Stimulated activated CD8-positive, alpha-beta memory T cell treated with anti-CD3 and anti-CD28 coated beads, Interleukin-15, amount 100 ng/mL, for 48 hours (primary cell): ENCODE data around the gene SMC5.
"Not testable (repeated sequence)": the region's sequence is repeated elsewhere in the genome, so short reads cannot be mapped to it uniquely, and the experiment has no call there.

ENCODE experiments used
- DNase-seq, 2 donors: peaks; one replicate each; pipeline ENCODE4 v3.0.0-alpha.2; 2020; ENCODE audit warnings: low read depth in 2 of 2

SMC5 gene

DNA sequence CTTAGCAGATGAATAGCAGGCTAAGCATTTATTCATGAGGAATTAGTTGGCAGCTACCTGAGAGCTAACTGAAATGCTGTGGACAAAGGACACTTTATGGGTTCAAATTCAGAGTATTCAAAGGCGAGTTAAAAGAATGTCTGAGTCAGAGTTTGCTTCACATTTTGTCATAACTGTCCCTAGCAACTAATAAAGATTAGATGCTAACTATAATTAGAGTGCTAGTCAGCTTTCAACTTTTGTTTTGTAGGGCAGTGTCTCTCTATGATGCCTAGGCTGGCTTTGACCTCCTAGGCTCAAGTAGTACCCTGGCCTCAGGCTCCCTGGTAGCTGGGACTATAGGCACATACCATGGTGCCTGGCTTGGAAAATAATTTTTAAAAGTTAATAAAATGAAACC lies 4.6 kb downstream of the SMC5 start:
- no peak for DNase-seq

GRCh38 chr9:70278305-70278704 lies 19.5 kb downstream of the SMC5 start:
- no peak for DNase-seq

GRCh38 chr9:70283848-70284247 lies 25.1 kb downstream of the SMC5 start:
- DNase-seq, result no peak

GRCh38 chr9:70285246-70285645 lies 26.5 kb downstream of the SMC5 start:
- no peak for DNase-seq

DNA sequence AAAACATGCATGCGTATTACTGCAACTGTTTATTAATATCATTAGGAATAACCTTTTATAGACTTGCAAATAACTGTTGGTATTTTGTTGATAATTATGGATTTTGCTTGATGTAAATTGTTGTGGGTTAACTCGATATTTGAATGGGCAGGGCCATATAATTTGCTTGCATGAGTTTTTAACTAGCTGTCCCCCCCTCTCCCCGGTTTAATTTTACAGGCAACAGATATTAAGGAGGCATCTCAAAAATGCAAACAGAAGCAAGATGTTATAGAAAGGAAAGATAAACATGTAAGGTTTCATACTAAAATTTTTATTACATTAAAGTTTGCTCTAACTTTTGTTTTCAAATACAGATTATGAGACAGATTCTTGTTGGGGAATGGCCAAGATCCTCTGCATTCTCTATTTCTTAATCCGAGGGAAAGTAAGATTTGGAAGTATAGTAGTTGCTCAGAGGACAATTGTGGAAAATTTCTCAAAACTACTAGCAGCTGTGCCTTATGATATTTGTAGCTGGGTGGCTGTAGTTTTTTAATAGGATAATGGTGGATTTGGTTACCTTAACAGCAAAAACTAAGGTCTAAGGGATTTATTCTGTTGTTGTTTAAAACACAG lies 27.3 kb downstream of the SMC5 start:
- no peak for DNase-seq

GRCh38 chr9:70290626-70291025 lies 31.8 kb downstream of the SMC5 start:
- DNase-seq, result no peak

DNA sequence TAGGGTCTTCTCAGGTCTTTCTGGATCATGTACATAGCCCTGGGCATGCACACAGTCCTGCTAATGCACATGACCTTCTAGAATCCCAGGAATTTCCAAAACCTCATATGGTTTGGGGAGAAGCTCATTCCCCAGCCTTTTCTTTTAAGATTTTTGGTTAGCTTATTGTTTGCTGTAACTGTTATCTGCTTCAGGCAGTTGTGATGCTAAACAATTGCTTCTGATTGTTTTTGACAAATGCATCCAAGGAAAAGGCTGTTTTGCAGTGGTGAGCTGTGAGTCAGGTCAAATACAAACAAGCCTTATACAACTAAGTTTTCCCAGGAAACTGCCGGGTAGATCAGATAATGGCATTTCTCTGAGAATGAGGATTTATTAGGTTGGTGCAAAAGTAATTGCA lies 32.7 kb downstream of the SMC5 start:
- no peak for DNase-seq

DNA sequence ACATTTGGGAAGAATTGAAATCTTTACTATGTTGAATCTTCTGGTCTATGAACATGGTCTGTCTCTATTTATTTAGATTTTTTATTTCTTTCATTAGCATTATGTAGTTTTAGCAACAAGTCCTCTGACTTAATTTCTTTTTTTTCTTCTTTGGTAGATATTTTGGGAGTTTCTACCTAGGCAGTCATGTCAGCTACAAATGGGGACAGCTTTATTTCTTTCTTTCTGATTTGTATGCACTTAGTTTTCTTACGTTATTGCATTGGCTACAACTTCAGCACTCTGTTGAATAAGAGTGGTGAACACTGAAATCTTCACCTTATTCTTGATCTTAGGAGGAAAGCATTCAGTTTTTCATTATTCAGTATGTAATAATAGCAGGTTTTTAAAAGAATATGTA lies 33.5 kb downstream of the SMC5 start:
- no peak for DNase-seq

GRCh38 chr9:70293214-70293613 lies 34.4 kb downstream of the SMC5 start:
- DNase-seq, result no peak

DNA sequence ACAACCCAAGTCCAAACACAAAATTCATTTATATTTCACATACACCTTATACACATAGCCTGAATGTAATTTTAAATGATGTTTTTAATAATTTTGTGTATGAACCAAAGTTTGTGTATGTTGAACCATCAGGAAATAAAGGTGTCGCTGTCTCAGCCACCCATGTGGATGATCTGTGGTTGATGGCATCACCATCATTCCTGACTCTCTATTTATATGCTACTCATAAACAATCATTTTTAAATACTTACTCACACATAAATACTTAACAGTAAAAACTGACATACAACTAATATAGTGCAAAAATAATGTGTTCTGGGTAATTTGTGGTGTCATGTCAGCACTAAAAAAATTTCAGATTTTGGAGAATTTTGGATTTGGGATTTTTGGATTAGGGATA lies 38.4 kb downstream of the SMC5 start:
- DNase-seq, result no peak

DNA sequence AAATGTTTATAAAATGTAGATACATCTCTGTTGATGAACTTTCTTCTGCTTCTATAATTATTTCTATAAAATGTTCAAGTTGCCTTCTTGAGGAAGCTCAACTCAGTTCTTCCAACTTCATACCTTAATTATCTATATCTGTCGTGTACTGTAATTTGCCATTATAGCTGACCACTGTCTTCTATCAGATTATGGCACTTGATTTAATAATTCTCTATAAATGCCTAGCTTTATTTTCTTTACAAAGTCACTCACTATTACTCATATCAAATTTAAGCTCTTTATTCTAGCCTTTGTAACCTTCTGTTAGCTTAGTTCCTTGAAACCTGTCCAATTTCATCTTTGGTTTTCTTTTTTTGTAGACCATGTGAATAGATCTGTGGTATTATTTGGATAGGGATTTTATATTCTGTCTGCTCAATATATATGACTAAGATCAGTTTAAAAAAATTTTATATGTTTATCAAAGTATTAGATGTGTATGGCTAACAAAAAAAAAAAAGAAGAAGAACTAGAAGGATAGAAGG lies 39.5 kb downstream of the SMC5 start:
- DNase-seq, result no peak

DNA sequence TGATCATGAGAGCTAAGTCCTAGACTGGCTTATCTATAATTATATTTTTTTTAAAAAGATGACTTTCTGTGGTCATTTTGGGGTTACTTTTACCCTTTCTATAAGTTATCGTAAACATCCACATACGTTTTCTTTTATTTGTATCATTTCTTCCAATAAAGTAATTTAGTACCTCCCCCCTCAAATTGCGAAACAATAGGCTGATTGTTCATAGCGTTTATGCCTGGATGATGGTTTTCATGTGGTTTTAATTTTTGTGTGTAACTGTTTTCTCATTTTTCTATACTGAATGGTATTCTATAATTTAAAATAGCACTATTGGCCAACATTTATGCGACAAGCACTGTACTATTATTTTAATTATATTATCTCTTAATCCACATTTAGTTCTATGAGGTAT lies 44.5 kb downstream of the SMC5 start:
- DNase-seq, result no peak

- no peak for DNase-seq
Observed at GRCh38 chr9:70304810-70305209, 46.0 kb downstream of the SMC5 start.

DNA sequence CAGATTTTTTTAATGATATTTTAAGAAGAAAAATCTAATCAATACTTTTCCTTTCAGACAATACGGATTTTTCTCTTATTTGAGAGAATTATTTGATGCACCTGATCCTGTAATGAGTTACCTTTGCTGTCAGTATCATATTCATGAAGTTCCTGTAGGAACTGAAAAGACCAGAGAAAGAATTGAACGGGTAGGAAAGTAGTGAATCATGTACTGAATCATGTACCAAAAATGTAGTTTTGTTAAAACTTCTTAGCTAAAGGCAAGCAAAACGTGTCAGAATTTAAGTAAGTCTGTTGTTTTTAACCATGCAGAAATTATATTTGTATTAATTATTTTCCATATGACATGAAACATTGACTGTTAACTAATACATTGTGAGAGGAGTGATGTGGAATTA lies 56.6 kb downstream of the SMC5 start:
- DNase-seq, result no peak

DNA sequence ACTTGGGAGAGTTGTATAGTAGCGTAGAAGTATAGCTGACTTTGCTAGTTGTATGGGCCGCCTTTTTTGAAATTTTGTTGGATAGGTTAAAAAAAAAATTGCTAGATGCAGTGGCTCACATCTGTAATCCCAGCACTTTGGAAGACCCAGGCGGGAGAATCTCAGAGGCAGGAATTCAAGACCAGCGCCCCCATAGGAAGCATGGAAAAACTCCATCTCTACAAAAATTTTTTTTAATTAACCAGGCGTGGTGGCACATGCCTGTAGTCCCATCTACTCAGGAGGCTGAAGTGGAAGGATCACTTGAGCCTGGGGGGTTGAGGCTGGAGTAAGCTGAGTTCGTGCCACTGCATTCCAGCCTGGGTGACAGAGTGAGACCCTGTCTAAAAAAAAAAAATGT lies 59.2 kb downstream of the SMC5 start:
- DNase-seq, result no peak

DNA sequence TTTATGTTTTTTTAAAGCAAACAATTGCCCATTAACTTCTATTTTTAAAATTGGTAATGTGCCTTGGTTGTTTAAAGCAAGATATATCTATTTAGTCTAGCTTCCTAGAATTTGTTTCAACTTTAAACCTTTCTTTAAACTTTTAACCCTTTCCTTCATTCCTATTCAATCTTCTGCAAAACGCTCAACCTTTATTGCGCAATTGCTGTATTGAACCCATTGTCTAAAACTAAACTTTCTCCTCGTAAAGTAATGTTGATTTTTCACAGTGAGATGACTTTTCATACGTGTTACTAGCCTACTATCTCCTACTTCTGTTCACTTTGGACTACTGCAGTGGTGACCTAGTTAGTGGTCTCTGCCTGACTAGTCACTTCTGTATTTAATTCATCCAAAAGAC lies 63.3 kb downstream of the SMC5 start:
- no peak for DNase-seq

- no peak for DNase-seq
Observed at GRCh38 chr9:70324963-70325362, 66.2 kb downstream of the SMC5 start.

DNA sequence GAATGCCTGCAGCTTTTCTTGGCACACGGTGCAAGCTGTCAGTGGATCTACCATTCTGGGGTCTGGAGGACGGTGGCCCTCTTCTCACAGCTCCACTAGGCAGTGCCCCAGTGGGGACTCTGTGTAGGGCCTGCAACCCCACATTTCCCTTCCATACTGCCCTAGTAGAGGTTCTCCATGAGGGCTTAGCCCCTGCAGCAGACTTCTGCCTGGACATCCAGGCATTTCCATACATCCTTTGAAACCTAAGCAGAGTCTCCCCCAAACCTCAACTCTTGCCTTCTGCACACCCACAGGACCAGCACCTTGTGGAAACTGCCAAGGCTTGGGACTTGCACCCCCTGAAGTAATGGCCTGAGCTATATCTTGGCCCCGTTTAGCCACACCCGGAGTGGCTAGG lies 69.8 kb downstream of the SMC5 start:
- not testable (repeated sequence) for DNase-seq

DNA sequence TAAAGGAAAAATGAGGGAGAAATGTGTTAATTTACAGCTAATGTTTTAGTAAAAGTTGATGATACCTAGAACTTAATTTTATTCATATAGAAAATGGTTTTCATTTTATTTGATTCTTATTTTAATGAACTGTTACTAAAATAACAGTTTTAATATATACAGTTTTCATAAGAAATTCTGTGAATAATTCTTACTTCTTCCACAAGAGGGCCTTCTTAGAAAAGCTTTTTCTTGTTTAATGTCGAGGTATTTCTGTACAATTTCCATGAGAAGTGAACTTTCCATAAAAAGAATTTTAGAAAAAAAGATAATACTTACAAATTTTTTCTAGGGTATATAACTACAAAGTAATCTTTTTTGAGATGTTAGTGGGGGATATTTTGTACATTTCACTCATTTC lies 81.8 kb downstream of the SMC5 start:
- DNase-seq, result no peak

- no peak for DNase-seq
Observed at GRCh38 chr9:70347046-70347445, 88.3 kb downstream of the SMC5 start.

GRCh38 chr9:70352356-70352755 lies 93.6 kb downstream of the SMC5 start:
- no peak for DNase-seq

- no peak for DNase-seq
Observed at GRCh38 chr9:70352802-70353201, 94.0 kb downstream of the SMC5 start.

- DNase-seq, result no peak
Observed at GRCh38 chr9:70355801-70356200, 97.0 kb downstream of the SMC5 start.

DNA sequence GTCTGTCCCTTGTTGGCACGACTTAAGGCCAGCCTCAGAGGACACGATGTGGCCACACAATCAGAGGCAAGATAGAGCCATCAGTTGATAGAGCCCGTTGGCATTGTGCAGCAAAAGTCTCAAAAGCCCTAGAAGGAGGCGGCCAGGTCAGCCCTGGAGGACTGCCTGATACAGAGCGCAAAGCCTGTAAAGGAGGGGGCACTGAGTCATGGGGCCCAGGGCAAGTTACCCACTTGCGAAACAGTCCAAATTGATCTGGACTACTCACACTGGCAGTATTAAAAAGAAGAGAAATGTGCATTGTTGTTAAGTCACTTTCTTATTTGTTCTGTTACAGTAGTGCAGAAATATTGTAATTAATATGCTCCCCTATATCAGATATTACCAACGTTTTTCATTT lies 104.2 kb downstream of the SMC5 start:
- no peak for DNase-seq
